Fibroblast of upper back skin (primary cell): ENCODE data around the gene GIT2.
"Not testable (repeated sequence)": the region's sequence is repeated elsewhere in the genome, so short reads cannot be mapped to it uniquely, and the experiment has no call there.

Experiments
- DNase-seq: peaks from one replicate; pipeline ENCODE4 v3.0.0-alpha.2; 2013

Gene GIT2

GRCh38 chr12:109916045-109916444, 80.1 kb downstream of the GIT2 start:
- DNase-seq: no peak

GRCh38 chr12:109915171-109916040, 80.8 kb downstream of the GIT2 start:
- no peak for DNase-seq

GRCh38 chr12:109914461-109914860, 81.7 kb downstream of the GIT2 start:
- DNase-seq: no peak

GRCh38 chr12:109912855-109913321, 83.3 kb downstream of the GIT2 start:
- no peak for DNase-seq

- DNase-seq: peak; percentile 13
Measured at GRCh38 chr12:109910969-109911348, 85.2 kb downstream of the GIT2 start.

- no peak for DNase-seq
Measured at GRCh38 chr12:109910254-109910968, 85.8 kb downstream of the GIT2 start.

GRCh38 chr12:109905301-109905700, 90.9 kb downstream of the GIT2 start:
- DNase-seq: no peak

- no peak for DNase-seq
Measured at GRCh38 chr12:109902891-109903418, 93.2 kb downstream of the GIT2 start.

GRCh38 chr12:109900752-109901580, 95.2 kb downstream of the GIT2 start:
- no peak for DNase-seq

- peak; percentile 85 for DNase-seq
Measured at GRCh38 chr12:109899783-109900751, 96.1 kb downstream of the GIT2 start, which contains the start of gene TCHP. Gene TCHP, plus strand, starts transcription at chr12:109900274. Its CDS starts 2,753 bp downstream, at chr12:109903027.

- DNase-seq: not testable (repeated sequence)
Measured at GRCh38 chr12:109899345-109899744, 96.8 kb downstream of the GIT2 start.

- no peak for DNase-seq
Measured at GRCh38 chr12:109897029-109897428, 99.1 kb downstream of the GIT2 start.

- DNase-seq: no peak
Measured at GRCh38 chr12:109896188-109896587, 100.0 kb downstream of the GIT2 start.

- no peak for DNase-seq
Measured at GRCh38 chr12:109894939-109895338, 101.2 kb downstream of the GIT2 start.

GRCh38 chr12:109893261-109893995, 102.7 kb downstream of the GIT2 start:
- no peak for DNase-seq

- no peak for DNase-seq
Measured at GRCh38 chr12:109892748-109893147, 103.4 kb downstream of the GIT2 start.

- no peak for DNase-seq
Measured at GRCh38 chr12:109892165-109892715, 103.9 kb downstream of the GIT2 start.

GRCh38 chr12:109891731-109892130, 104.4 kb downstream of the GIT2 start:
- DNase-seq: not testable (repeated sequence)

- no peak for DNase-seq
Measured at GRCh38 chr12:109890620-109891170, 105.5 kb downstream of the GIT2 start.
